GM19324 (cell line): ENCODE measurements around the gene TCP11.
A peak's percentile ranks its signal among the peaks of the same experiment; 100 is the strongest.

ENCODE experiments used
- ATAC-seq: cut with Tn5 transposase; IDR thresholded peaks from one replicate; pipeline ENCODE4 v1.9.1; 2021; ENCODE audit warnings: mild to moderate bottlenecking, moderate library complexity; ENCODE audit not compliant: unreplicated experiment, low FRiP score

TCP11 gene

GRCh38 chr6:35141007-35141655 is at the start of gene TCP11:
TSS of gene TCP11 (minus strand) at chr6:35141339. CDS start at chr6:35140870, 469 bp downstream.
- no peak for ATAC-seq

- ATAC-seq: no peak
Observed at GRCh38 chr6:35190306-35190705, 49.2 kb upstream of the TCP11 start.

GRCh38 chr6:35188886-35189285 is 47.7 kb upstream of the TCP11 start:
- no peak for ATAC-seq

GRCh38 chr6:35186571-35186970 is 45.4 kb upstream of the TCP11 start:
- no peak for ATAC-seq

GRCh38 chr6:35185971-35186370 is 44.8 kb upstream of the TCP11 start:
- ATAC-seq: no peak

GRCh38 chr6:35185302-35185681 is 44.2 kb upstream of the TCP11 start:
- ATAC-seq: no peak

- ATAC-seq: no peak
Observed at GRCh38 chr6:35184580-35185301, 43.6 kb upstream of the TCP11 start.

GRCh38 chr6:35183935-35184334 is 42.8 kb upstream of the TCP11 start:
- ATAC-seq: no peak

GRCh38 chr6:35183281-35183680 is 42.1 kb upstream of the TCP11 start:
- ATAC-seq: no peak

GRCh38 chr6:35181933-35182612 is 40.9 kb upstream of the TCP11 start:
- no peak for ATAC-seq

GRCh38 chr6:35181308-35181932 is 40.3 kb upstream of the TCP11 start:
- ATAC-seq: no peak

- no peak for ATAC-seq
Observed at GRCh38 chr6:35179901-35180535, 38.9 kb upstream of the TCP11 start.

- peak; percentile 49 for ATAC-seq
Observed at GRCh38 chr6:35178932-35179832, 38.0 kb upstream of the TCP11 start.

GRCh38 chr6:35178012-35178411 is 36.9 kb upstream of the TCP11 start:
- ATAC-seq: no peak

- no peak for ATAC-seq
Observed at GRCh38 chr6:35177596-35177995, 36.5 kb upstream of the TCP11 start.

- ATAC-seq: no peak
Observed at GRCh38 chr6:35177157-35177556, 36.0 kb upstream of the TCP11 start.

- no peak for ATAC-seq
Observed at GRCh38 chr6:35176301-35177024, 35.3 kb upstream of the TCP11 start.

- no peak for ATAC-seq
Observed at GRCh38 chr6:35174501-35174900, 33.4 kb upstream of the TCP11 start.

- ATAC-seq: no peak
Observed at GRCh38 chr6:35174088-35174434, 32.9 kb upstream of the TCP11 start.
